GM23248 (cell line): ENCODE results near the gene L3MBTL4.

Source experiments
- EZH2 ChIP-seq: fragments of 200-600 bp; sonication (generic); IDR thresholded peaks from 2 replicates; pipeline ENCODE4 v1.6.1; 2018; ENCODE audit warnings: antibody characterized with exemption, mild to moderate bottlenecking; ENCODE audit not compliant: insufficient read depth, poor library complexity, severe bottlenecking
- EZH2phosphoT487 ChIP-seq: fragments of 200-600 bp; sonication (generic); IDR thresholded peaks from 2 replicates; pipeline ENCODE4 v1.6.1; 2018; ENCODE audit warnings: antibody characterized with exemption, moderate library complexity, mild to moderate bottlenecking, low read depth; ENCODE audit not compliant: insufficient read depth

- no peak for TF ChIP-seq EZH2phosphoT487
- TF ChIP-seq EZH2 = no peak
Measured at GRCh38 chr18:6249170-6249569, 165.5 kb downstream of the L3MBTL4 start.
